SIG-M5 treated with dmso at 0.1 percent for 504 hours (cell line): ENCODE measurements around the gene LEF1.

Experiments
- DNase-seq: peaks from one replicate; lab custom pipeline; 2025; ENCODE audit not compliant: unreplicated experiment; lab: John Stamatoyannopoulos, UW

Gene LEF1

DNA sequence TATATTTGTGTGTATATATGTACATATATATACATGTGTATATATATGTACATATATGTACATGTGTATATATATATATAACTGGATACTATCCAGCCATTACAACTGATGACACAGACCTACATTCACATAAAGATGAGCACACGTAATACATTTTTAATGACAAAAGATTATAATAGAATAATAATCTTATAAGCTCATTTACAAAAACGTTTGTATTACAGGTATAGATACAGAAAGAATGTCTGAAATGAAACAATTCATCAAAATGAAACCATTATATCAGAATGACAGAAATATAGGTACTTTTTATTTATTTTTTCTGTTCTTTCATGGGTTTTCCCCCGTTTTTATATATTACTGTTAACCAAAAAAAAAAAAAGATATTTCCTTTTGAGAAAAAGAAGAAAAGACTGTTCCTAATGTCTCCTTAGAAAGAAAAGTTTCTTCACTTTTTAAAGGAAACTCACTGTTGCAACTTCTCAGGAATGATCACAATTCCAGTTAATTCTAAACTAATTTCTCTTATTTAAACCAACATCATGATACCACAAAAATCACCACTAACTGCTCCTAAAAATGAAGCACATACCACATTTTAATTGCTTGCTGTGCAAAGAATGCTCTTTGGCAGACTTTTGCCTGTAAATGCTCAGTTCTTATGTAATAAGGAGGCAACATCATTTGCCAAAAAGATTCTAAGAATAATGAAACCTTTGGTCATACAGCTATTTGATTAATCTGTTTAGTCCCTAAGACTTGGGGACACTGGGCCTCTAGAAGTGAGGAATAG lies 18.9 kb downstream of the LEF1 start:
- DNase-seq = no peak

DNA sequence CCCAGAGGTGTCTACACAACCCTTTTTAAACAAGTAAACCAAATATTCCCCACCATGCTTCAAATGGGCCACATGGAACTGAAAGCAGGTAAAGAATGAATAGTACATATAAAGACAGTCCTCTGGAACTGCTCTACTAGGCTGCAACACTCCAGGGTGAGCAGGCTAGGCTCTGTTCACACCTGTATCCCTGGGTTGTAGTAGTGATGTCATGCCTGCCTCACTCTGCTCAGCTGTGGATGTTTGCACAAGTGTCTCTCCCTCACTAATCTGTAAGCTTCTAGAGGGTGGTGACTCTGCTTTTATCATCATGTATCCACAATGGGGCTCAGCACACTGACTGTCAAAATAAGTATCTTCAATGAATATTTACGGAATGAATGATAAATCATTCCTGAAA lies 20.4 kb downstream of the LEF1 start:
- no peak for DNase-seq

DNA sequence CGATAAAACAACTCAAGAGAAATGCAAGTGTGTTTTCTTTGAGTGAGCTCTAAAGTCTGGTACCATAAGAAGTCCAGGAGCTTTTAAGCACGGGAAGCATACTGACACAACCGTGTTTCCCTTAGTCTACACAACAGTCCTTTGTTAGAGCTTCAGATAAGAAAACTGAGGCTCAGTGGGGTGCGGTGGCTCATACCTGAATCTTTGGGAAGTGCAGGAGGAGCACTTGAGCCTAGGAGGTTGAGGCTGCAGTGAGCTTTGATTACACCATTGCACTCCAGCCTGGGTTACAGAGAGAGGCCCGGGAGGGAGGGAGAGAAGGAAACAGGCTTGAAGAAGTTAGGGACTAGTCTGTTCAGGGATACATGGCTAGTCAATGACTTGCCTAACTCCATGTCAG lies 21.9 kb downstream of the LEF1 start:
- DNase-seq = no peak

DNA sequence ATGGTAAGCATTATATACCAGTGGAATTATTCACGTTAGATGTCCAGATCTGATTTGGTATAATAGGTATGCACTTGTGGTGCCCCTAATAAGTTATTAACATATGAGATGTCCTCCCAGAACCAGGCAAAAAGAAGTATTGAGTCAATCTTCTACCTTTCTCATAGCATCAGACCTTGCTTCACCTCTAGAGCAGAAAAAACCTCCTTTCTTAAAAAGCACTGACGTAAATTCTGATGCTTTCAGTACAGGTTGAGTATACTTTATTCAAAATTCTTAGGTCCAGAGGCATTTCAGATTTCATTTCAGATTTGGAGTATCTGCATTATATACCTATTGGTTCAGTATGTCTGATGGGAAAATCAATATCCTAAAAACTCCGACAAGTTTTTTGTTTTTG lies 22.4 kb downstream of the LEF1 start:
- DNase-seq = no peak

DNA sequence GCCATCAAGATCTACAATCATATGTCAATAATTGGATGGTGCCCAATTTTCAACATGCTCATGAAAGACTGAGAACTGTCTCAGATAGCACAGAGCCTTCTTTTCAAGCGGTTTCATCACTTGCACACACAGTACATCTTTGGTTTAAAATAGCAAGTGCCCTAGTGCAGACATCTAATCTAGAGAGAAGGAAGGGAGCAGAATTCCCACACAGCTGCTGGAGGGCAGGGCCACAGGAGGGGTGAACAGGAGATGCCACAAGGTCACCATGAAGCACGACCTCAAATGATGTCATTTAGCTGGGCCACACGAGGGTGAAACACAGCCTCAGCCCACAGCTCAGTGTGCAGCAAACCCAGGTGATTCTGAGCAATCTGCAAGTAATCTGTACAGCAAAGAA lies 24.3 kb downstream of the LEF1 start:
- DNase-seq = no peak

DNA sequence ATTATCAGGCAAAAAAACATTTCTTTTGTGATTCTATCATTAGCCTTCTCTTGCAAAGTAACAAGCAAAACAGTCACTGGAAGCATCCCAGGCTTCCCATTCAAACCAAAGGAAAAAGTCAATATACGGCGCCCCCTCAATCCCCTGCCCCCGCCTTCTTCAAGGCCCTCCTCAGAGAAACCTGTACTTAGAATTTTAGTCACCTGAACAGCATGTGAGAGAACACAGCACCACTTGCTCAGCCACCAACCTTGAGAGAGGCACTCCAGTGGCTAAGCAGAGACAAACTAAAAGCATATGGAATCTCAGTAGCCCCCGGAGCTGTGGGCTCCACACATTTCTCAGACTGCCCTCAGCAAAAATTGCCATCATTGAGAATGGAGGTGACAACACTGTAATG lies 25.2 kb downstream of the LEF1 start:
- no peak for DNase-seq

DNA sequence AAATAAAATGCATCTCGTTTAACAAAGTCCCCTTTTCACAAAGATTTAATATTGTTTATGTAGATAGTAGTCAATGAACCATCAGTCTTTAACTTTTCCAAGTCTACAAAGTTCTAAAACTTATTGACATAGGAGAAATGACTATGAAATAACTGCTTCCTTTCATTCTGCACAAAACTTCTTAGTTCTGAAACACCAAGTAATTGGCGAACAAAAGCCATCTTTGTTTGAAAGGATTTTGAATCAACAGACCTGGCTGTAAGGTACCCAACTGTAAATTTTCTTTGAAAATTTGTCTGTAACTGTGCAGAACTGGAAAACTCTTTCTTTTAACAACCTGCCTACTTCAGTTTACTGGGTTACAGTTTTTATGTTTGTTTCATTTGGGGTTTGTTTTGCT lies 25.9 kb downstream of the LEF1 start:
- no peak for DNase-seq

DNA sequence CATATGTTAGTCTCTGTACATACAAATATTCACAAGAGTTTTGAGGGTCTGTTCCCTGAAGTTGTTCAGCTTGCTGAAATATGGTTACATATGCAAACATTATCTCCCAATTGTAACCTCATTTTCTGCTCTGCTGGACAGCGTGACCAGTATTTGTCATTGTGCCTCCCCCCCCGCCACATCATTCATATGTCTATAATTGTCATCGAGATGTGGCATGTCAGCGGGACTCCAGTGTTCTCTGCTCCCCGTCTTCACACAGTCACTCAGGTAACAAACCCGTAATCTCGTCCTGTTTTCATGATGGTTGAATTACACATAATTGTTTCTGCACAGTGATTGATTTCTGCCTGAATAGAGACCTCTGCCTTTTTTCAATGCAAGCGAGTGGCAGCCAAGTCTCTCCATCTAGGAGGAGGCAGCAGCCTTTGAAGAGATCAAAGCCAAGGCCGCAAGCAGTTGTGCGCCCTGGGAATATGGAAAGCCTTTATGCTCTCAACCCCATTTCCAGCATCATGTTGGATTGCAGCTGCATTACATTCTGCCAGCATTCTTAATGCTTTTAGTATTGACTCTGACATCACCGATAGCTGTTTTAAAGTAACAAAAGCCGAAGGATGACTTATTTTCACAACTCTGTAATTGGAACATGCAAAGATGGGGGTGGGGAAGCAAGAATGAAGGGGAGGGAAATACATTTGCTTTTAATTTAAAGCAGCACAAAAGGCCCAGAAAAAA lies 27.4 kb downstream of the LEF1 start:
- DNase-seq = no peak

DNA sequence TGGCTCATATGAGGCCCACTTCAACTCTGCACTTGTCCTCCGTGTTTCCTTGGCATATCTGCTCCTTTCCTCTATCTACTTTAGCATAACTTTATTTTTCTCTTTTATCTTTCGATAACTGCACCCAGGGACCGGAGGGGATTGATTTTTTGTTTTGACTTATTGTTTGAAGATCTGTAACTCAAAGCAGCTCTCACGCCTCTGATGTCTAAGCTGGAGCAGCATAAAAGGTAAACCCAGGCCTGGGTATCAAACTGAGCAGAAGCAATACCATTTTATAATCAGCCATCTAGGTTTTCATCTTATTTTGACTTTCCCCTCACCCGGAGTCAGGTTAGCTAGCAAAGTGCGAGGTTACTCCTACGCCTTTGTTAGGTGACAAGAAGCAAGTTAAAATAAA lies 28.4 kb downstream of the LEF1 start:
- DNase-seq = no peak

DNA sequence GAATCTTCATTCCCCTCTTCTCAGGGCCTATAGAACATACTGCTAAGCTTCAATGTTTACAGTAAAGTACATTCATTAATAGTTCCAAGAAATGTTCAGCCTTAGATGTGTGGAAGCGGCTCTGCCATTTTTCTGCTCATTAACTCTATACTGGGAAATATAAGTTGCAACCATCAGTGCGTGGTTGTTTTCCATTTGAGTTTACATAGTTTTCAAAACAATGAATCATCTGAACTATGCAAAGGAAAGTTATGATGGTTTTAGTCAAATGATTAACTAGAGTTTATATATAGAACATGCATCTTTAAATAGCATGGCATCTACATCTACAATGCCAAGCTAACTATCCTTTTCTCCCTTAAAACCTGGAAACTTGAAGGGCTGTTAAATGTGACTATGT lies 29.6 kb downstream of the LEF1 start:
- DNase-seq = no peak

DNA sequence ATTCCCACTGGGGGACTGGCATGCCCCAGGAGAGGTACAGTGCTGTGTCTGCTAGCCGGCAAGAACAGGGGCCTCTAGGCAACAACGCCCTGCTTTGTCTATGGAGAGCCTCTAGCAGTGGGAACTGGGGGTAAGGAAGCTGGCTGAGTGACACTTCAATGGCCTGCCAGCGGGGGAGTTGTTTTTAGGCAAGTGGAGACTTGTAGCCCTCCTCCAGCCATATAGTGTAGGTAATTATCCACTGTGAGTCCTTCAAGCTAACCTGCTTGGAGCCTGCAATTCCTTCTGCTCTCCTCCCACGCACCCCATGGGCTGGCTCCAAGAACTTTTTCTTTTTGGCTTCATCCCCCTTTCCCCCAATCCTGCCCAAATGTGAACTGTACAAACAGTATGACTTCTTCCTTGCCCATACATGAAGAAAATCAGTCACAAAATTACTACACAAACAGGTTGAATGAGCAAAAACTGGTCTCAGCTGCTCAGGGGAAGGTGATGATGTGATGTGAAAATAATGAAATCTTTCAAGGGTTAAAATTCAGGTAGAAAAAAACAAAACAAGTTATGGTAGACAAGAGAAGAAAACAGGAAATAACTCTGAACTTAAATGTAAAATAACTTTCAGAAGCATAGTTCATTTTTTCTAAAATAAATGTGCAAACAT lies 33.1 kb downstream of the LEF1 start:
- DNase-seq = no peak

DNA sequence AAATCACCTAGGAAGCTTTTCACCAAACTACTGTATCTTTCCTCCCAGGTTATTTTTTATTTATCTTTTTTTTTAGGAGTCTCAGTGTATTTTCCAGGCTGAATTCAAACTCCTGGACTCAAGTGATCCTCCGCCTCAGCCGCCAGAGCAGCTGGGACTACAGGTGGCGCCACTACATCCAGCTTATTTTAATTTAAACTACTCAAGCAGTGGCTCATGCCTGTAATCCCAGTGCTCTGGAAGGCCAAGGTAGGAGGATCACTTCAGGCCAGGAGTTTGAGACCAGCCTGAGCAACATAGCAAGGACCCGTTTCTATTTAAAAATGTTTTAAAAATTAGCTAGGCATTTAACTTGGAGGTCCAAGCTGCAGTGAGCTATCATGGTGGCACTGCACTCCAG lies 37.8 kb downstream of the LEF1 start:
- no peak for DNase-seq

DNA sequence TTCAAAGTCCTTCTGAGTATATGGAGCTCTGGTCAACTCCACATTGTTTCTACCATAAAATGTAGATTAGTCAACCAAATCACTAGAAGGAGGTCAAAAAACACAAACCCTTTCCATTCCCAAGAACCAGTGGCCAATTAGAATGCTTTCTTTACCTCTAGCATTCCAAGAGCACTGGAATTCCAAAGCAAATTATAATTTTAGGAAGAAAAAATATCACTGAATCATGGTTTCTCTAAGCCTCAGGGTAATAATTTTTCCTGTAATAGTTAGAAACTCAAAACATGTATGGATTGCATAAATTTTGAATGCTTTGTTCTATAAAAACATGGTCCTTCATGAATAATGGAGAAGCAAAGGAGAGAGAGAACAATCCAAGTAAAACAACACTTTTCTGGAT lies 39.5 kb downstream of the LEF1 start:
- no peak for DNase-seq

DNA sequence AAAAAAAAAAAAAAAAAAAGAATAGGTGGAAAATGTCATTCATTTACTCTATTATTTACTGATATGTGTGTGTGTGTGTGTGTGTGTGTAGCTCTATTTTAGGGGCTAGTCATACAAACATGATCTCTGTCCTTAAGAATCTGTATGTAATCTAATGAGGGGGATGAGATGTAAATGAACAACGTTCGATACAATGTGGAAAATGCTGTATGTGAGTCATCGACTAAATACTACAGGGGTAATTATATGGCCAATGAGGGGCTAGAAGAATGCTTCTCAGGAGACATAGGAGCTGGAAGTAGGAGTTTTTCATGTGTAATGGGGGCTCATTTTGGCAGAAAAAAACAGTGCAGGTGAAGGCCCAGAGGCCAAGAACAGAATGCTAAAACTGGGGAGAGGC lies 41.9 kb downstream of the LEF1 start:
- DNase-seq = no peak

DNA sequence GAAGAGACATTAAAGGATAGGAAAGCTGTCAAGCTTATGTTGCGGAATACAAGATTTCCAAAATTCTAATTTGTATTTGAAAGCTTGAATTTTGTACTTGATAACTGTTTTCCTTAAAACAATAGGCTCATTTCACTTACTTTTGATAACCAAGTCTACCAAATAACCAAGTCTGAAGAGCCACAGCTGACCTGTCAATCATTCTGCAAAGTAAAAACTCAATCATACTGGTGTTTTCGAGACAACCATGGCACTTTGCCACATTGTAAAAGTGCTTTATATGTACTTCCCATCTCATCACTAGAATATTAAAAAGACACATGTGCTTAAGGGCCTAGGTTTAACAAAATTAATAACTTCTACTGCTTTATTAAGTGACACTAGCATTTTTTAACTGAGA lies 47.9 kb downstream of the LEF1 start:
- DNase-seq = no peak

DNA sequence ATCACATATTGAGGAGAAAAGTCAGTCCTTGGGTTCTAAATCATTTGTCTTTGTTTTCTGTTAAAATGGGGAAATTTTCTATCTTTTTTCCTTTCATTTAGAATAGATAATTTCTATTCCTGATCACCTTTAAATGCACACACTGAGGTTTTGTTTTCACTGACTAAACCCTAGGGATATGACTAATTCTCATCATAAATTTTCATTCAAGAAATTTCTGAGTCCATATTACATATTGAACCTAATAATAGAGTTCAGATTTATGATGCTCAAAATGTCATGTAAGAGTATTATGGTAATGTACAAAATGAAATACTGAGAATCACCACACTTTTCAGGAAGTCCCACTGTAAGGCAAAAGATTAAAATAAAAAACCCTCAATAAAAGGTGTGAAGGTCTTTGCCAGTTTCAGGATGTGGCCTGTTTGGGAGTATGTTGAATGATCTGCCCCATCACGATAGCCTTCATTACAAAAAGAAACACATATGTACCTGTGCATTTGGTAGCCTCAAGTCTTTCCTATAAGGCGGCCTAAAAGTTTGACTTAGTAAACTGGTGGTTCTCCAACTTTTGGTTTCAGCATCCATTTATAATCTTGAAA lies 49.4 kb downstream of the LEF1 start:
- DNase-seq = no peak

DNA sequence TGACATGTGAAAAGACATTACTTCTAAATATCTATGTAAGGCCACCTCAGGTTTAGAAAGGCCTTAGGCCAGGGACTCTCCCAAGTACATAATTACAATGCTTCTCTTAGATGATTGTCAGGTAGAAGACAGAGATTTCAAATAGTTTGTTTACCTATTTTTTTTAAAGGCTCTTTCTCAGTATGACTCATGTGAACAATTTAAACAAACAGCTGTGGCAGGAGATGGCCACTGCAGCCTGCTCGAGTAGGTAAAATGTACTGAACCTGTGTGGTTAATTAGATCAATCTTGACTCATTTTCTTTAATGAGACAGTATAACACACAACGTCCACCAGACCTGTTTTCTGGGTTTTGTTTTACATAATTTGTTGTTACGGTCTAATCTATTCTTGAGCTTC lies 50.2 kb downstream of the LEF1 start:
- peak; percentile 31 for DNase-seq

DNA sequence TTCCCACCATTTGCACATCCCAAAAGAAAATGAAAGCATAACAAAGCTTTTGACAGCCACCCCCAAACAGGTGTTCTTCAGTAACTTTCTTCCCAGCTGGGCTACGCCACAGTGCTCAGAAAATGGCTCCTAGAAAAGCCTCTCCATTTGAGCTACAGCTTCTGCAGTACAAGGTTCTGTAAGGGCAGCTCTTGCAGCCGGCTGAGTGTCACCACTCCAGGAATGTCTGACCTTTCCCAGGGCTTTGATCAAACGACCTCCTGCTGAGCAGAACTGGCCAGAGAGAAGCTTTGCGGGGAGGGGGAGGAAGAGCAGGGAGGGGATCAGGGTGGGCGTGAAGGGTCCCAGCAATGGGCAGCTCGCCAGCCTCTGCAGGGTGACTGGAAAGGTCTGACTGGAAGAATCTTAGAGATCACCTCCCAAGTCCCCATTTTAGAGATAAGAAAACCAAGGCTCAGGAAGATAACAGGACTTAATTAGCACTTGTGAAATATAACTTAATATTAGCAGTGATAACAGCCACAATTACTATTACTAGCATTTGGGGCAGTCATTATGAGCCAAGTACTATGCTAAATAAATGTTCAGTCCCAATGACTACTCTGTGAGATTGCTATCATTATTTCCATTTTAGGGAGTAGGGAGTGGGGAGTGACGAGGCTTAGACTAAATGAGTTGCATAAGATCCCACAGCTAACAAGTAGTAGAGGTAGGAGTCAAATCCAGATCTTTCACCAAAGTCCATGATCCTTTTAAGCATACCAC lies 51.1 kb downstream of the LEF1 start:
- no peak for DNase-seq

DNA sequence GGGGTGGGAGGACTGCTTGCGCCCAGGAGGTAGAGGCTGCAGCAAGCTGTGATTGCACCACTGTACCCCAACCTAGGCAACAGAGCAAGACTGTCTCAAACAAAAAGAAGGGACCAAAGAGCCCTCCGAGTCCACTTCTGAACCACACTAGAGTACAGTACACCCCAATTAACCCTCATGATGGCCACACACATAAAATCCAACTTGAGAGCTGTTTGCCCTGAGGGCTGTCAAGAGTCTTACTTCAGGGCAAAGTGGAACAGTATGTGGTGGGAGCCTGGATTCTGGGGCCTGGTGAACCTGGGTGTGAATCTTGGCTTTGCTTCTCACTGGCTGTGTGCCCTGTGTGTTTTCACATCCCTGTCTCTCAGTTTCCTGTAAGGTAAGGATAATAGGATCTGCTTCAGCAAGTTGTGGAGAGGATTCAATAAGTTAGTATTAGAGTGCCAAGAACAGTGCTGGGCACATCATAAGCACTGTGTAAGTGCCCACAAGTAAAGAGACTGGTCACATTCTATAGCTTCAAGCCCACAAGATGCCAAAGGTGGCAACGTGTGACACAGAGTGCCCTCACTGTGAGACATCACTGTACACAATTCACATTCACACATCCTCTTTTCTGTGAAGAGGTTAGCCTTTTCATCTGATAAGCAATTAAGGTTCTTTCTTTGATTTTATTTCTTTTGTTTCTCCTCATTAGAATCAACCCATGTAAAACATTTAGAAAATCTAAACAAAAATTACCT lies 52.1 kb downstream of the LEF1 start:
- DNase-seq = no peak

DNA sequence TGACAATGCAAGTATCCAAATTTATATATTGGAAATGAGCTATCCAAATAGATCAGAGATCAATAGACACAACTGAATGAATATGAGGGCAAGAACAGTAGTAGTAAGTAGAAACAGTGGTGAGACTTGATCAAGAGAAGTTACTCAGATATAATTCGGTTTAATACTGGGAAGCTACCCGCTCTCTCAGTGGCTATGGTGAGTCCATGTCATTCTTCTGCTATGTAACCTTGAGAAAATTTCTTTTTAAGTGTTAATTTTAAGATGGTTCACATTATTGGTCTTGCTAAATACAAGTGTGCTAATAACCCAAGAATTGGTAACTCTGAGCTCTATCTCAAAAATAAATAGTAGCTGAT lies 53.6 kb downstream of the LEF1 start:
- no peak for DNase-seq
